Measurements from ENCODE around the gene ZNF883. TPM values are rescaled to one million over a fixed set of nuclear protein-coding genes. Genes with fewer than 3 reads are reported as not detected.

ZNF883 gene
- total and polyA plus RNA-seq, 9 of the 15 experiments (the other 6 are each of a cell fraction or from before 2014, with no cell fraction given), result 1.00 to 5.7 (median 3.7) TPM

GRCh38 chr9:112925058-112925641, 86.8 kb downstream of the ZNF883 start:
- H3K9me1 ChIP-seq (ENCODE audit: control insufficient read depth, insufficient read depth, low read length), result no peaks in the 10 kb centered on the region
- H4K20me1 ChIP-seq (replicated peaks; ENCODE audit: control insufficient read depth, insufficient read depth, low read length), result no peaks in the 10 kb centered on the region
- intact Hi-C loops (cut with micrococcal nuclease), result loop anchor here (5.0 to 10.0 kb wide), 4 partner anchors 170 to 732 kb away; partner anchors contain the start of genes CDC26 and PRPF4
- ATAC-seq, result peak; percentile 85
- no peaks in the 10 kb centered on the region for H3K36me3 ChIP-seq (ENCODE audit: control insufficient read depth, insufficient read depth, low read length)
- BruUV-seq (replicated peaks), result no TSS peak
- in situ Hi-C loops (cut with MboI), result no loop called here
- no peaks in the 10 kb centered on the region; a peak in 1 of 5 replicates for H3K4me1 ChIP-seq (replicated peaks in 1 of 2; ENCODE audit: control insufficient read depth in 2 of 2, insufficient read depth in 2 of 2, low read length in 2 of 2)
- H3K9ac ChIP-seq (ENCODE audit: insufficient read depth in 1 of 2, low read depth in 2 of 2, low read length in 2 of 2), result no peak overlapping the region
- H3K4me2 ChIP-seq (ENCODE audit: insufficient read depth, low read length), result no peak overlapping the region
- H3K9me3 ChIP-seq (replicated peaks; ENCODE audit: control insufficient read depth, insufficient read depth, low read depth, low read length), result no peaks in the 10 kb centered on the region
- no peak overlapping the region for H2AFZ ChIP-seq (ENCODE audit: low read depth, low read length)
- FAIRE-seq, result peak; percentile 80
- H3K79me2 ChIP-seq (ENCODE audit: control insufficient read depth, insufficient read depth, low read length), result no peaks in the 10 kb centered on the region
- no peaks in the 10 kb centered on the region; a peak in 1 of 5 replicates for H3K27me3 ChIP-seq (ENCODE audit: control insufficient read depth in 2 of 2, insufficient read depth in 2 of 2, low read length in 2 of 2)
- no peak overlapping the region for H3K27ac ChIP-seq (ENCODE audit: extremely low read depth, low read depth, low read length)
- DNase-seq (ENCODE audit: extremely low read depth in 1 of 4, low spot score in 3 of 4), result peak; percentile 24 to 60 (median 29)
- ChIA-PET POLR2A (no interaction called here), CTCF (ENCODE audit: low intra/inter-chr PET ratio) (interaction anchor here (0.6 to 3.3 kb wide), 4 partner anchors 46 to 548 kb away, joined by 3 to 35 read pairs (median 4); no protein-coding TSS in a partner anchor)
- no peak overlapping the region for H3K4me3 ChIP-seq
- WGBS (ENCODE audit: insufficient coverage, low coverage, missing lambda C conversion rate), result under 1% methylated on average over 8 of the region's 8 CpGs
- TF ChIP-seq CTCF (IDR thresholded peaks at IDR 0.05 in 2 of 3, conservative IDR thresholded peaks at IDR 0.05 in 1 of 3; ENCODE audit: insufficient read depth in 2 of 3, low read depth in 1 of 3, low read length in 3 of 3) (peak; percentile 56 to 74 (median 73)), REST (IDR thresholded peaks at IDR 0.05; ENCODE audit: borderline replicate concordance) (peak; percentile 80), REST (CRISPR knock-in tag; IDR thresholded peaks at IDR 0.05; ENCODE audit: low read depth) (no peak), ZBTB9 (CRISPR knock-in tag; IDR thresholded peaks at IDR 0.05) (no peak), ARID3A (IDR thresholded peaks at IDR 0.05; ENCODE audit: borderline replicate concordance, low read depth, low read length) (peak; percentile 62; the same call in 1 of the 2 replicates)

All from K562 (cell line).